Body of pancreas (tissue), 4 donors: Measurements from ENCODE around the gene TUG1. TPM values are rescaled to one million over a fixed set of nuclear protein-coding genes. Genes with fewer than 3 reads are reported as not detected.

Source experiments
- ATAC-seq: fragments of 150-250 bp; one replicate; pipeline ENCODE4 v1.9.1; 2016
- DNase-seq, 4 donors: peaks; one replicate each; pipeline ENCODE4 v3.0.0-alpha.2; 2019
- H3K27ac ChIP-seq, 4 donors: fragments of 200-600 bp; sonication (generic); 1 replicate in 3 of 4; 2 replicates in 1 of 4; pipeline versions ENCODE4 v1.5.1 to v1.6.1; 2016 to 2019; ENCODE audit warnings: mild to moderate bottlenecking in 1 of 4, mixed read lengths in 1 of 4, moderate library complexity in 1 of 4
- H3K27me3 ChIP-seq, 2 donors: fragments of 200-600 bp; sonication (generic); one replicate each; pipeline ENCODE4 v1.6.0; 2016; ENCODE audit warnings: mild to moderate bottlenecking in 1 of 2
- H3K36me3 ChIP-seq, 2 donors: fragments of 200-600 bp; sonication (generic); replicated peaks in 1 of 2; 2 replicates each; pipeline ENCODE4 v1.5.1; 2016; ENCODE audit warnings: low read depth in 2 of 2; ENCODE audit not compliant: insufficient read depth in 1 of 2
- H3K4me1 ChIP-seq: fragments of 200-600 bp; sonication (generic); one replicate; pipeline ENCODE4 v1.6.0; 2016
- H3K4me3 ChIP-seq, 2 donors: fragments of 200-600 bp; sonication (generic); 1 replicate in 1 of 2; 2 replicates in 1 of 2; pipeline ENCODE4 v1.5.1; 2016 to 2019
- H3K9me3 ChIP-seq, 3 donors: fragments of 200-600 bp; sonication (generic); 1 replicate in 2 of 3; 2 replicates in 1 of 3; pipeline ENCODE4 v1.5.1; 2016
- POLR2A ChIP-seq, 3 donors: fragments of 450-650 bp; IDR thresholded peaks; one replicate each; pipeline ENCODE4 v1.6.1; 2016; ENCODE audit warnings: antibody characterized with exemption in 3 of 3, mild to moderate bottlenecking in 2 of 3
- WGBS, 2 donors: methylation state at CpG; one replicate each; pipeline ENCODE4 v1.1.5; 2017; 5-methylcytosine and 5-hydroxymethylcytosine counted together
- intact Hi-C: fragments of 100-400 bp; cut with DNase I; formaldehyde crosslinking; loops from one replicate; pipeline ENCODE4 v1.15.1; 2023
- total RNA-seq, 2 donors: library from RNA; depleted of rRNA; stranded (reverse); fragments of >200 nt; gene quantifications; one replicate each; pipeline ENCODE4 v1.1.0, GENCODE V29; 2016
- TF ChIP-seq, protein P1 (sequence below), 7 experiments: fragments of 450-650 bp in 4 of 7; fragments of 200-600 bp in 3 of 7; sonication (generic) in 3 of 7; IDR thresholded peaks; one replicate each; pipeline ENCODE4 v1.5.1; 2016 to 2019; ENCODE audit warnings: antibody characterized with exemption in 7 of 7

TUG1 gene
- total RNA-seq, 2 donors from 2014 or later = 48.0 to 48.5 TPM

DNA sequence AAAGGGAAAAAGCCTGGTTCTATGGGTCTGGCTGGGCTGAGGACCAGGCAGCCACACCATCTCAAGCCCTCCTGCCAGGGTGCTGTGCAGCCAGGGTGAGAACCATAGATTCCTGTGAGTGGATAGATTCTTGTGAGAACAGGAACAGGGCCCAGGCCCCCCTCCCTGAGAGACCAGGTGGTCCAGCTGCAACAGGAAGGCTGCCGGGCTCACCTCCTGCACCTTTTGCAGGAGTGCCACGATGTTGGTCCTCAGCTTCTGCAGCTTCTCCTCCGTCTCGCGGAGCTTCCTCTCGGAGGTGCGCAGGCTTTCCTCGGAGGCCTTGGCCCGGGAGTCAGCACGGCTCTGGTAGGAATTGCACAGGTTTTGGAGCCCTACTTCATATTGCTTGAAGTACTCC lies 41.3 kb upstream of the TUG1 start:
- Histone ChIP-seq H3K36me3 (peaks cover 8 to 37% of the 10 kb centered on the region in 2 donors), H3K27me3 (no peaks in the 10 kb centered on the region), H3K4me1 (no peaks in the 10 kb centered on the region), H3K4me3 (no peak overlapping the region), H3K9me3 (no peaks in the 10 kb centered on the region), H3K27ac (no peak overlapping the region)
- TF ChIP-seq POLR2A (IDR thresholded peaks at IDR 0.05) = no peak
- TF ChIP-seq, protein P1, sequence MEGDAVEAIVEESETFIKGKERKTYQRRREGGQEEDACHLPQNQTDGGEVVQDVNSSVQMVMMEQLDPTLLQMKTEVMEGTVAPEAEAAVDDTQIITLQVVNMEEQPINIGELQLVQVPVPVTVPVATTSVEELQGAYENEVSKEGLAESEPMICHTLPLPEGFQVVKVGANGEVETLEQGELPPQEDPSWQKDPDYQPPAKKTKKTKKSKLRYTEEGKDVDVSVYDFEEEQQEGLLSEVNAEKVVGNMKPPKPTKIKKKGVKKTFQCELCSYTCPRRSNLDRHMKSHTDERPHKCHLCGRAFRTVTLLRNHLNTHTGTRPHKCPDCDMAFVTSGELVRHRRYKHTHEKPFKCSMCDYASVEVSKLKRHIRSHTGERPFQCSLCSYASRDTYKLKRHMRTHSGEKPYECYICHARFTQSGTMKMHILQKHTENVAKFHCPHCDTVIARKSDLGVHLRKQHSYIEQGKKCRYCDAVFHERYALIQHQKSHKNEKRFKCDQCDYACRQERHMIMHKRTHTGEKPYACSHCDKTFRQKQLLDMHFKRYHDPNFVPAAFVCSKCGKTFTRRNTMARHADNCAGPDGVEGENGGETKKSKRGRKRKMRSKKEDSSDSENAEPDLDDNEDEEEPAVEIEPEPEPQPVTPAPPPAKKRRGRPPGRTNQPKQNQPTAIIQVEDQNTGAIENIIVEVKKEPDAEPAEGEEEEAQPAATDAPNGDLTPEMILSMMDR (IDR thresholded peaks at IDR 0.05) = no peak
- DNase-seq (no peak), ATAC-seq (no peak)
- intact Hi-C loops = loop anchor here (10.0 kb wide), 2 partner anchors 163 to 283 kb away; no protein-coding TSS in a partner anchor
- WGBS, 2 donors = 90 to 93% methylated on average over 3 to 10 of the region's 10 CpGs

DNA sequence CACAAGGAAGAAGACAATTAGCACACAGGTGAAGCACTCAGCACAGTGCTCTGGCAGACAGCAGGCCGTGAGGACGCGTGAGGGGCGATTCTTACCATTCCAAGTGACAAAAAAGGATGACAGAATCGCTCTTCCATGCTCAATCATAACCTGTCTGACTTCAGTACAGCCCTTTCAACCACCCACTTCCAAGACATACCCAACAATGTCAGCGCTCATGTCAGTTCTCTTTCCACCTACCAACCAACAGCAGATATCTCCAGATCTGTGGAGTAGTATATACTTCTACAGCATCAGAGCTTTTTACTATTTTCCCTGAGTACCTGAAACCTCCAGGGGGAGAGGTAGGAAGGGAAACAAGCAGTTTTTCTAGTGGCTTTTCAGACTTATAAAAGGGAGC lies 40.7 kb upstream of the TUG1 start:
- intact Hi-C loops = loop anchor here (10.0 kb wide), 2 partner anchors 164 to 284 kb away; no protein-coding TSS in a partner anchor

DNA sequence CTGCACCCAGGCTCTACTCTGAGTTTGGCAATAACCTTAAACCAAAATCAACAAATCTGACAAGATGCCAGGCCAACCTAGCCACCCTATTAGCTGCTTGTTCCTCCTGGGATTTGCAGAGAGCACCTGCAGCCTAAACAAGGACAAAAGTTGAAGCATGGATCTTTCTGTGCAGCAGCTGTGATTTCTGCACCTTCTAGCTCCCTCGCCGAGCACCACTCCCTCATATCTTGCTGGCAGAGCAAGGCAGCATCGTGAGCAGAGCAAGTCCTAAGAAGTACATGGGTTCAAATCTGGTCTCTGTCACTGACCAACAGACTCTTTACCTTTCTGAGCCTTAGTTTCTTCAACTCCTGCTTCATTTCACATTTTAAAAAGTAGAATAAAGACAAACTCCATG lies 38.8 kb upstream of the TUG1 start:
- DNase-seq (no peak), ATAC-seq (no peak)
- no peaks in the 10 kb centered on the region for H3K4me1 ChIP-seq
- TF ChIP-seq, protein P1 (IDR thresholded peaks at IDR 0.05) = no peak
- no peak for TF ChIP-seq POLR2A (IDR thresholded peaks at IDR 0.05)
- H3K9me3 ChIP-seq = no peaks in the 10 kb centered on the region
- H3K36me3 ChIP-seq = peaks cover 21 to 56% of the 10 kb centered on the region in 2 donors
- no peak overlapping the region for H3K27ac ChIP-seq
- 94 to 99% methylated on average over 3 of the region's 3 CpGs for whole genome bisulfite sequencing, 2 donors
- H3K27me3 ChIP-seq = no peaks in the 10 kb centered on the region
- H3K4me3 ChIP-seq = no peak overlapping the region
- intact Hi-C loops = no loop called here

More for the DNA sequence above, 40.7 kb upstream of the TUG1 start:
- Histone ChIP-seq H3K36me3 (peaks cover 14 to 40% of the 10 kb centered on the region in 2 donors), H3K4me3 (no peak overlapping the region), H3K4me1 (no peaks in the 10 kb centered on the region), H3K27me3 (no peaks in the 10 kb centered on the region), H3K27ac (no peak overlapping the region), H3K9me3 (no peaks in the 10 kb centered on the region)
- TF ChIP-seq, protein P1 (IDR thresholded peaks at IDR 0.05) = no peak
- TF ChIP-seq POLR2A (IDR thresholded peaks at IDR 0.05) = no peak
- ATAC-seq = no peak
- no peak for DNase-seq
- WGBS, 2 donors = 89 to 93% methylated on average over 6 of the region's 6 CpGs

DNA sequence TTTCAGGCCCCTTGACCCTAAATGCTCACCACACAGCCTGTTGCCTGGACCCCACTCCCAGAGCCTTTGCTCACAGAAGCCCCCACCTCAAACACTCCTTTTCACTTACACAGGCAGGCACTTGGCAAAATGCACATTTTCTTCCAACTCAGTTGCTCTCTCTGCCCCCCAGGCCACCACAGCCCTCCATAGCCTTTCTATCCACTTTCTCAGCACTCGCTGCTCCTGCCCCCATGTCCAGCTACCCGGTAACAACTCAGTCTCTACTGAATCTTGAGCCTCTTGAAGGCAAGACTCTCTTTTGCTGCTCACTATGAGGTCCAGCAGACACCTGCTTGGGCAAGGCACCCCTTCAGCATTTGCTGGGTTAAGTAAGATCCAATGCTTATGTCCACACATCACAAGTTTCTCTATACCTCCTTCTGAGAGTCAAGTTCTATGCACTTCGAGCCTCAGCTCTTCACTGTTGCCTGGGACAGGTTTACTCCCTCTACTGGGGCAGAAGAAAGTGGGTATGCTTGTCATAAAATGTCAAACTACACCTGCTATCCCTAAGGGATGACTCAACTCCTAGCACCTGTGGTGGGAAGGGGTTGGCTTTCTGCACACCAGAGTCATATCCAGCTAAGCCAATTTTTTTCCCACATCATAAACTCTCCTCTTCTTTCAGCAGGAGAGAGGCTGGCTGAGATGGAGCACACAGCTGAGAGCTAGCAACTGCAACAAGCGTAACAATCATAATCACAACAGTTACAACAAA lies 37.3 kb upstream of the TUG1 start:
- ATAC-seq (no peak), DNase-seq (no peak)
- Histone ChIP-seq H3K4me1 (no peaks in the 10 kb centered on the region), H3K4me3 (no peak overlapping the region), H3K9me3 (no peaks in the 10 kb centered on the region), H3K27me3 (no peaks in the 10 kb centered on the region), H3K27ac (no peak overlapping the region), H3K36me3 (peaks cover 21 to 67% of the 10 kb centered on the region in 2 donors)
- whole genome bisulfite sequencing, 2 donors = 92 to 98% methylated on average over 4 of the region's 4 CpGs
- TF ChIP-seq, protein P1 (IDR thresholded peaks at IDR 0.05) = no peak
- no peak for TF ChIP-seq POLR2A (IDR thresholded peaks at IDR 0.05)
- intact Hi-C loops = no loop called here

DNA sequence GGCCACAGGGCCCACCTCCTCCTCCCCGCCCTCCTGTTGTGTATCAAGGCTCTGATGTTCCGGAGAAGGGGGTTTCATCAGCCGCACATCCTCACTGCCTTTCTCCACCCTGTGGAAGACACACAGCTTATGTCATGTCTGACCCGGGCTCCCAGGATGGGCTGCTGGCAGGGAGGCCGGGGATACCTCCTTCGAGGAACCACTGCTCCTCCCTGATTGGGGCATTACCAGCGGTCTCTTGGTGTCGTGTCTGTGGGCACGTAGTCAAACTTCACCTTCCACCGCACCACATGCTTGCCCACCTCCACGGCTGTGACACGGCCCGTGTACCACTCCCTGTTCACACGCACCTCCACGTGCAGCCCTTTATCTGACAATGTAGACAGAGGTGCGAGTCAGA lies 36.4 kb upstream of the TUG1 start:
- intact Hi-C loops = no loop called here

More for the DNA sequence above, 36.4 kb upstream of the TUG1 start:
- Histone ChIP-seq H3K36me3 (peaks cover 21 to 66% of the 10 kb centered on the region in 2 donors), H3K27ac (no peak overlapping the region), H3K27me3 (no peaks in the 10 kb centered on the region), H3K9me3 (no peaks in the 10 kb centered on the region), H3K4me3 (no peak overlapping the region), H3K4me1 (no peaks in the 10 kb centered on the region)
- TF ChIP-seq POLR2A (IDR thresholded peaks at IDR 0.05) = no peak
- TF ChIP-seq, protein P1 (IDR thresholded peaks at IDR 0.05) = no peak
- ATAC-seq (no peak), DNase-seq (no peak)
- 92 to 94% methylated on average over 15 to 16 of the region's 16 CpGs for WGBS, 2 donors
